Spinal cord (tissue), 10 donors: ENCODE measurements around the gene GSS. TPM values are rescaled to one million over a fixed set of nuclear protein-coding genes. Genes with fewer than 3 reads are reported as not detected.

ENCODE experiments used
- DNase-seq, 6 donors: peaks; one replicate each; pipeline versions ENCODE4 v3.0.0 to v3.0.0-alpha.2; 2013 to 2015; ENCODE audit warnings: low spot score in 6 of 6, low read depth in 4 of 6
- H3K27ac ChIP-seq: one replicate; pipeline ENCODE4 v1.5.1; 2013; ENCODE audit warnings: low read depth, low read length, control low read depth
- H3K27me3 ChIP-seq: one replicate; pipeline ENCODE4 v1.6.1; 2013; ENCODE audit warnings: low read length; ENCODE audit not compliant: control insufficient read depth, insufficient read depth
- H3K36me3 ChIP-seq: one replicate; pipeline ENCODE4 v1.6.1; 2013; ENCODE audit warnings: low read length; ENCODE audit not compliant: control insufficient read depth, insufficient read depth
- H3K4me1 ChIP-seq: one replicate; pipeline ENCODE4 v1.6.1; 2013; ENCODE audit warnings: low read length; ENCODE audit not compliant: control insufficient read depth, insufficient read depth
- H3K4me3 ChIP-seq: one replicate; pipeline ENCODE4 v1.5.1; 2013; ENCODE audit warnings: low read depth, low read length, control low read depth
- H3K9me3 ChIP-seq: one replicate; pipeline ENCODE4 v1.6.1; 2013; ENCODE audit warnings: low read length; ENCODE audit not compliant: control insufficient read depth, insufficient read depth
- WGBS: methylation state at CpG from one replicate; pipeline ENCODE4 v1.1.5; 2013; ENCODE audit warnings: missing lambda C conversion rate; ENCODE audit not compliant: insufficient coverage; 5-methylcytosine and 5-hydroxymethylcytosine counted together
- polyA plus RNA-seq, 2 donors: library from polyadenylated mRNA; unstranded; fragments of 120-200 nt; gene quantifications; one replicate each; pipeline ENCODE4 v1.2.1, GENCODE V29; 2013; ENCODE audit not compliant: insufficient read length in 2 of 2
- total RNA-seq, 2 donors: library from RNA; depleted of rRNA in 1 of 2; stranded (reverse); fragments of 120-200 nt in 1 of 2; fragments of >200 nt in 1 of 2; gene quantifications; one replicate each; pipeline versions ENCODE4 v1.2.3 to v1.2.4, GENCODE V29; 2013 to 2014
- donor health status: healthy.

The GSS gene
- total and polyA plus RNA-seq, 4 donors = 34.5 to 51.0 (median 46.8) TPM

DNA sequence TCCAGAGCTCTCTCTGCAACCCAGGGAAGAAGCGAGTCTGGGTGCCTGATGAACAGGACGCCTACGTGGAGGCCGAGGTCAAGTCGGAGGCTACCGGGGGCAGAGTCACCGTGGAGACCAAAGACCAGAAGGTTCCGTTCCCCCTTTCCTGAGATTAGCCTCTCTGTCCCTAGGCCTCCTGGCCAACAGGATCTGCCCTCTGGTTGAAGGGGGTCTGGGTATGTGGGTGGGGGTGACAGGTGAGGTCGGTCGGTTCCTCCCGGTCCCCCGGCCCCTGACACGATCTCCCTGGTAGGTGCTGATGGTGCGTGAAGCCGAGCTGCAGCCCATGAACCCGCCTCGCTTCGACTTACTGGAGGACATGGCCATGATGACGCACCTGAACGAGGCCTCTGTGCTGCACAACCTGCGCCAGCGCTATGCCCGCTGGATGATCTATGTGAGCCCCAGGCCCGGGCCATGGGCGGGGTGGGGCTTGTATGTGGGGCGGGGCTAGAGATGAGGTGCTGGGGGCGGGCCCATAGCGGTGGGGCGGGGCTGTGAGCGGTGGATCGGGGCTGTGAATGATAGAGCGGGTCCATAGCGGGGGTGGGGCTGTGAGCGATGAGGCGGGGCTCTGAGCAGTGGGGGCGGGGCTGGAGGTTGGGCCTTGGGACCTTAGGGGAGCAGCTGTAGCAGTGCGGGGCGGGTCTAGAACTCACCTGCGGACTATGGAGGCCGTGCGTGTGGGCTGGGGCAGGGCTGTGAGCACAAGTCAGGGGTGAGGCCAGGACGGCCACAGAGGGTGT, 24.0 kb upstream of the GSS start:
- 73% methylated on average over 37 of the region's 42 CpGs for WGBS
- no peak overlapping the region for H3K27ac ChIP-seq

GRCh38 chr20:34978092-34978744, 22.6 kb upstream of the GSS start:
- Histone ChIP-seq H3K27me3 (no peaks in the 10 kb centered on the region), H3K36me3 (no peaks in the 10 kb centered on the region), H3K4me1 (no peaks in the 10 kb centered on the region), H3K4me3 (no peak overlapping the region), H3K27ac (no peak overlapping the region), H3K9me3 (no peaks in the 10 kb centered on the region)
- 79% methylated on average over 10 of the region's 10 CpGs for WGBS
- no peak for DNase-seq

More for the DNA sequence above, 24.0 kb upstream of the GSS start:
- Histone ChIP-seq H3K4me3 (no peak overlapping the region), H3K9me3 (no peaks in the 10 kb centered on the region), H3K27me3 (peaks cover 5% of the 10 kb centered on the region), H3K4me1 (peaks cover 13% of the 10 kb centered on the region), H3K36me3 (no peaks in the 10 kb centered on the region)
- DNase-seq = no peak

DNA sequence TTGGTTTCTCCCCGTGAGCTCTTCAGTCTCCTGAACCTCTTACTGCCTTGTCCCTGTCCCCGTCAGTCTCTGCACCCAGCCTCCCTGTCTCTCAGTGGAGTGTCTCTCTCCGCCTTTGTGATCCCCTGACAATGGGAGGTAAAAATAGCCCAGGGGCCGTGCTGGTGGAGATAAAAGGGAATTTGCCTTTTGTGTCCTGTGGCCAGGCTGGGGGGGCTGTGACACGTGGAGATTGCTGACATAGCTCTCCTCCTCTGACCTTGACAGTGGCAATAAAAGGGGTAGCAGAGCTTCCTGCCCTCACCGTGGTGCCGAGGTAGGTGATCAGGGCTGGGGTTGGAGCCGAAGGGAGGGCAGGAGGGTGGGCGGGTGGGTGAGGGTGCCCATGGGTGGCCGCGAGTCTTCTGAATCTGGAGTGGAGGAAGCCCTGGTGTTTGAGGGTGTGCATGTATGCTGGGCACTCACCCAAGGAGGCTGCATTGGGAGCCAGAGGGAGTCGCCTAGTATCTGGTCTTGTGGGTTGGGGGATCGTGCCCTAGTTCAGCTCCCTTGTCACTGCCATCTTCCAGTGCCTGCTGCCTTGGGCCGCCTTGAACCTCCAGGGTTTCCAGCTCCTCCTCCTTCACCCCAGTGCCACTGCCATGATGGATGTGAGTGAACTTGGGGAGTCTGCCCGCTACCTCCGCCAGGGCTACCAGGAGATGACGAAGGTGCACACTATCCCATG, 21.9 kb upstream of the GSS start:
- H3K27ac ChIP-seq = no peak overlapping the region

DNA sequence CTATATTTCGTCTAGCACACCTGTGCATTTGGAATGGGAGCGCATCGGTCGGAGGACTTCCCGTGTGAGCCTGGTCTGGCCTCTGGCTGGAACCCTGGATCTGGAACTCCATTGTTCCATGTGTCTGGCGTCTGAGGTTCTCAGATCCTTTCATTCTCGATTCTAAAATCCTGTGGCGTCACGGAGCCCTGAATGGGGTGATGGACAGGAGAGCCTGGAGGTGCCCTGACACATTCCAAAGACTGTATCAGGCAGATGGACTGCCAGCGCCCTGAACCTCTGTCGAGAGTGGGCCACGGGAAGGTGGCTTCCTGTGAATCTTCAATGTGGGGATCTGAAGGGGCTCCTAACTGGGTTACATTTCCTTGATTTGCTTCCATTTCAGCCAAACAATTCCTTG, 20.7 kb upstream of the GSS start:
- Histone ChIP-seq H3K4me3 (no peak overlapping the region), H3K9me3 (no peaks in the 10 kb centered on the region), H3K36me3 (no peaks in the 10 kb centered on the region), H3K27me3 (no peaks in the 10 kb centered on the region), H3K27ac (no peak overlapping the region), H3K4me1 (peaks cover 5% of the 10 kb centered on the region)
- no peak for DNase-seq
- WGBS = 83% methylated on average over 12 of the region's 12 CpGs

More for the DNA sequence above, 21.9 kb upstream of the GSS start:
- 67% methylated on average over 5 of the region's 17 CpGs for WGBS
- Histone ChIP-seq H3K4me1 (no peaks in the 10 kb centered on the region), H3K4me3 (no peak overlapping the region), H3K27me3 (no peaks in the 10 kb centered on the region), H3K36me3 (no peaks in the 10 kb centered on the region), H3K9me3 (no peaks in the 10 kb centered on the region)
- DNase-seq = no peak

DNA sequence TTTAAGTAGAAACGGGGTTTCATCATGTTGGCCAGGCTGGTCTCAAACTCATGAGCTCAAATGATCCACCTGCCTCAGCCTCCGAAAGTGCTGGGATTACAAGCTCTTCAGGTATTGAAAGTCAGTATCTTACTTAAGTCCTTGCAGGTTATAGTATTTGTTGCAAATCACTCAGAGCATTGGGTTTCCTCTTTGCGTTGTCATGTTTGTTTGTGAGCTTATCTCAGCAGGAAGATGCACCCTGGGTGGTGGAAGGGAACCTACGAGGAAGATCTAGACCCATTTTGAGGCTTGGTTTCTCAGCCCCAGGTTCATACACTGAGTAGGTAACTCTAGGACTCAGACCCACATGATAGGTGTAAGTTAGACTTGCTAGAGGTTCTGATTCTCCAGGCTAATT, 18.6 kb upstream of the GSS start:
- Histone ChIP-seq H3K4me1 (peaks cover 12% of the 10 kb centered on the region), H3K4me3 (no peak overlapping the region), H3K9me3 (no peaks in the 10 kb centered on the region), H3K36me3 (no peaks in the 10 kb centered on the region), H3K27ac (no peak overlapping the region), H3K27me3 (no peaks in the 10 kb centered on the region)
- DNase-seq = no peak
- WGBS = 75% methylated on average over 2 of the region's 4 CpGs

DNA sequence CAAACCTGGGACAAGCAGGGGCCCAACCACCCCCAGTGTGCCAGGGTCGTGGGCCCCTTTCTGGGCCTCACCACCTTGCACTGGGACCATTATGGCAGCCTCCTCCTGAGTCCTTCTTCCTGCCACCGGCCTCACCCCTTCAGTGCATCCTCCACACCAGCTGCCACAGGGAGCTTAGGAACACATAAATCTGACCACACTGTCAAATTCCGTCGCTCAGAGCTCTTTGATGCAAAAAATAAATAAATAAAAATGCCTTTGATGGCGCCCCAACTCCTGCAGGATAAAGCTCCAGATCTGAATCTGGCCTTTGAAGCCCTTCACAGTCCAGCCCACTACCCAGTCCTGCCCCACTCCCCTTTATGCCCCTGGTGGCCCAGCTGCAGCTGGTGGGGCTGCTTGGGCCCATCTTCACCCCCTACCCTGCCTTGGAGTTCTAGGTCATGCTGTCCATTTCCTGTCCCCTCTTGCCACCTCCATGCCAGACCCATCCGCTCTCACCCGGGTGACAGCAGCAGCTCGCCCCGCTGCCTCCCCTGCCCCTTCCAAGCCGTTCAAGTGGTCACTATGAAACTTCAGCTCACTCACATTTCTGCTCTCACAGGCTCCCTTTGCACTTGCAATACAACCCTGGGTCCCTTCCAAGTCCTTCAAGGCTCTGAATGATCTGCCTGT, 16.1 kb upstream of the GSS start:
- Histone ChIP-seq H3K27ac (no peak overlapping the region), H3K36me3 (no peaks in the 10 kb centered on the region), H3K4me3 (no peak overlapping the region), H3K9me3 (no peaks in the 10 kb centered on the region), H3K4me1 (peaks cover 15% of the 10 kb centered on the region), H3K27me3 (no peaks in the 10 kb centered on the region)
- no peak for DNase-seq
- WGBS = 78% methylated on average over 8 of the region's 10 CpGs

DNA sequence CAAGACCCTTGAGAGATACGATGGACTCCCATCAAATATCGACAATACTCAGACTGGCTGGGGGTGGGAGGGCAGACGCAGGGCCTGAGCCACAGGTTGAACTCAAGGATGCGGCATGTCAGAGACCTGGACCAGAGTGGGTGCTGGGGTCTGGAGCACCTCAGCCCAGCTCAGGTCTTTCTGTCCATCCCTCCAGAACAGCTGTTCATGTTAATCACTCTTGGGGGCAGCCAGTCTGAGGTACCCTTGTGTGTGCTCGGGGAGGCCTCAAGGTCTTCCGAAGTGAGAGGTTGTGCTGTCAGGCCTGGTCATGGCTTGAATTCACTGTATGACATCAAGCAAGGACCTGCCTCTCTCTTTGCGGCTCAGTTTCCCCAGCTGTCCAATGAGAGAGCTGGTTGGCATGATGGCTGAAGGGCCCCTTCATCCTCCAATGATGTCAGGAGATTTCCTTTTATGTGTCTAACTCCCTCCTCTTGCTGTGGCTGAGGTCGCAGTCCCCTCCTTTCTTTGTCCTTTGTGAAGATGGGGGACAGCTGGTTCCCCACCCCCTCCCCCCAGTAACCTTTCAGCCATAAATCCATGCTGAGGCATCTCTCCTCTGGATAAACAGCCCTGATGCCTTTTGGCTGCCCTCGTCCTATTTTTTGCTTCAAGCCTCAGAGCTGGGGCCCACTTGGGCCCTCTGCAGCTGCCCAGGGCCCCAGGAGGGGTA, 15.4 kb upstream of the GSS start:
- no peaks in the 10 kb centered on the region for H3K9me3 ChIP-seq
- 79% methylated on average over 8 of the region's 9 CpGs for WGBS
- no peaks in the 10 kb centered on the region for H3K27me3 ChIP-seq
- no peak overlapping the region for H3K27ac ChIP-seq
- no peak overlapping the region for H3K4me3 ChIP-seq
- H3K4me1 ChIP-seq = peaks cover 15% of the 10 kb centered on the region
- no peaks in the 10 kb centered on the region for H3K36me3 ChIP-seq
- no peak for DNase-seq

DNA sequence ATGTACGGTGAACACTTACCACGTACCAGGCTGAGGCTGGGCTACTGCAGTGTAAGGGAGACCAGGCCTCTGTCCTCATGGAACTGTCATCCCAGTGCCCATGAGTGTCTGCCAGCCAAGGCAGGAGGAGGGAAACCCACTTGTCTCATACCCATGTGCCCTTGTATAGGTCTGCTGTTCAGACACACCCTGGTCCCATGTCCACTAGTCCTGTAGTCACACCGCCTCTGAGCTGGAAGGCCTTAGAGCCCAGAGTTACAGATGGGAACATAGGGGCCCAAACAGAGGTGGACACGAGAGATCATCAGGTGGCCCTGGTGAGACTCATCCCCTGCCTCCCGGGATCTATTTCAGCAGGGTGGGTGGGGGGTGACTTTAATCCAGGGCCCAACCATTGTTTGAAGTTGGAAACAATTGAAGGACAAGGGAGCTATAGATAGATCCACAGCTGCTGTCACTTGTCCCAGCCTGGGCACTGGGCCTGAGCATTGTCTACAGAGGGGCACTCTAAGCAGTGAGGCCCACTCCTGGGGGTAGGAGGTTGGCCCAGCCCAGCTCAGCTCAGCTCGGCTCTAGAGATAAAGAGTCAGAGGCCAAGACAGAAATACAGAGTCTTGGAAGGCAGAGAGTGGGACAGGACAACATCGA, 14.7 kb upstream of the GSS start:
- Histone ChIP-seq H3K4me1 (peaks cover 15% of the 10 kb centered on the region), H3K9me3 (no peaks in the 10 kb centered on the region), H3K27ac (no peak overlapping the region), H3K36me3 (no peaks in the 10 kb centered on the region), H3K27me3 (no peaks in the 10 kb centered on the region), H3K4me3 (no peak overlapping the region)
- no peak for DNase-seq
- 92% methylated on average over 7 of the region's 7 CpGs for WGBS
